OCI-LY3 (cell line): ENCODE results near the gene TMEM108.

ENCODE experiments used
- H2AFZ ChIP-seq: fragments of 200-600, 300-600 bp; shearing (Covaris generic); 2 replicates; pipeline ENCODE4 v1.6.0; 2014; ENCODE audit warnings: antibody characterized with exemption, low read depth, low read length
- H3K27ac ChIP-seq: fragments of 200-600, 300-600 bp; sonication (generic); 2 replicates; pipeline ENCODE4 v1.5.1; 2014; ENCODE audit warnings: mild to moderate bottlenecking, low read length, moderate library complexity, mixed read lengths
- H3K27me3 ChIP-seq: fragments of 200-600, 300-600 bp; sonication (generic); 2 replicates; pipeline ENCODE4 v1.6.1; 2014; ENCODE audit warnings: low read depth, low read length, mixed read lengths
- H3K36me3 ChIP-seq: fragments of 200-600, 300-600 bp; sonication (generic); replicated peaks from 2 replicates; pipeline ENCODE3; 2014; ENCODE audit warnings: low read depth, low read length, mixed read lengths
- H3K4me1 ChIP-seq: fragments of 300-600, 200-600 bp; sonication (generic); 2 replicates; pipeline ENCODE4 v1.6.1; 2014; ENCODE audit warnings: low read length, mixed read lengths
- H3K4me2 ChIP-seq: fragments of 200-600, 300-600 bp; sonication (generic); 2 replicates; pipeline ENCODE4 v1.6.1; 2014; ENCODE audit warnings: low read length, mixed read lengths
- H3K4me3 ChIP-seq: fragments of 300-600, 200-600 bp; sonication (generic); 2 replicates; pipeline ENCODE4 v1.5.1; 2014; ENCODE audit warnings: antibody characterized with exemption, mild to moderate bottlenecking, low read length, moderate library complexity
- H3K79me2 ChIP-seq: fragments of 300-600, 200-600 bp; shearing (Covaris generic); 2 replicates; pipeline ENCODE4 v1.6.1; 2014; ENCODE audit warnings: mild to moderate bottlenecking, low read length, mixed read lengths
- H3K9ac ChIP-seq: fragments of 300-600, 200-600 bp; shearing (Covaris generic); 2 replicates; pipeline ENCODE4 v1.6.0; 2014; ENCODE audit warnings: mild to moderate bottlenecking, low read length, moderate library complexity
- H3K9me3 ChIP-seq: fragments of 200-600, 300-600 bp; shearing (Covaris generic); 2 replicates; pipeline ENCODE4 v1.6.1; 2014; ENCODE audit warnings: low read length, mixed read lengths; ENCODE audit not compliant: insufficient read depth
- H4K20me1 ChIP-seq: fragments of 200-600, 300-600 bp; sonication (generic); 2 replicates; pipeline ENCODE4 v1.6.1; 2016; ENCODE audit warnings: low read length, mixed read lengths; ENCODE audit not compliant: insufficient read depth
- CTCF ChIP-seq: fragments of 200-600, 300-600 bp; sonication (generic); IDR thresholded peaks from 2 replicates; pipeline ENCODE4 v1.5.1; 2014; ENCODE audit warnings: antibody characterized with exemption, low read length, low read depth
- EZH2phosphoT487 ChIP-seq: fragments of 200-600 bp; shearing (Covaris generic); IDR thresholded peaks from 2 replicates; pipeline ENCODE4 v1.6.1; 2018; ENCODE audit warnings: antibody characterized with exemption, mixed run types, low read depth

The TMEM108 gene

GRCh38 chr3:133401374-133402135 lies 363.4 kb downstream of the TMEM108 start:
- no peak overlapping the region for H3K27ac ChIP-seq
- no peaks in the 10 kb centered on the region for H3K4me1 ChIP-seq
- no peaks in the 10 kb centered on the region for H3K79me2 ChIP-seq
- H3K27me3 ChIP-seq: peaks cover 16% of the 10 kb centered on the region
- H3K9ac ChIP-seq: no peak overlapping the region
- H2AFZ ChIP-seq: no peak overlapping the region
- no peaks in the 10 kb centered on the region for H4K20me1 ChIP-seq
- no peaks in the 10 kb centered on the region for H3K36me3 ChIP-seq
- no peak for TF ChIP-seq EZH2phosphoT487
- TF ChIP-seq CTCF: no peak
- no peaks in the 10 kb centered on the region for H3K9me3 ChIP-seq
- no peak overlapping the region for H3K4me2 ChIP-seq
- no peak overlapping the region for H3K4me3 ChIP-seq

GRCh38 chr3:133404920-133405319 lies 366.7 kb downstream of the TMEM108 start:
- Histone ChIP-seq H3K27ac (no peak overlapping the region), H3K27me3 (peaks cover 27% of the 10 kb centered on the region)

GRCh38 chr3:133408366-133408765 lies 370.2 kb downstream of the TMEM108 start:
- Histone ChIP-seq H3K4me2 (no peak overlapping the region), H3K4me3 (no peak overlapping the region), H3K9ac (no peak overlapping the region), H3K27me3 (peaks cover 38% of the 10 kb centered on the region), H3K4me1 (no peaks in the 10 kb centered on the region), H3K79me2 (no peaks in the 10 kb centered on the region), H3K36me3 (no peaks in the 10 kb centered on the region), H3K27ac (no peak overlapping the region), H4K20me1 (no peaks in the 10 kb centered on the region), H3K9me3 (no peaks in the 10 kb centered on the region), H2AFZ (no peak overlapping the region)
- TF ChIP-seq EZH2phosphoT487: no peak

More at GRCh38 chr3:133404920-133405319, 366.7 kb downstream of the TMEM108 start:
- no peaks in the 10 kb centered on the region for H3K36me3 ChIP-seq
- TF ChIP-seq EZH2phosphoT487 (no peak), CTCF (no peak)
- H3K4me2 ChIP-seq: no peak overlapping the region
- no peak overlapping the region for H3K9ac ChIP-seq
- no peak overlapping the region for H3K4me3 ChIP-seq
- no peaks in the 10 kb centered on the region for H3K4me1 ChIP-seq
- no peak overlapping the region for H2AFZ ChIP-seq
- no peaks in the 10 kb centered on the region for H3K9me3 ChIP-seq
- H4K20me1 ChIP-seq: no peaks in the 10 kb centered on the region
- no peaks in the 10 kb centered on the region for H3K79me2 ChIP-seq

- no peak overlapping the region for H3K4me3 ChIP-seq
- no peaks in the 10 kb centered on the region for H3K36me3 ChIP-seq
- H2AFZ ChIP-seq: no peak overlapping the region
- H3K79me2 ChIP-seq: no peaks in the 10 kb centered on the region
- H3K27ac ChIP-seq: no peak overlapping the region
- H3K4me1 ChIP-seq: no peaks in the 10 kb centered on the region
- peaks cover 38% of the 10 kb centered on the region for H3K27me3 ChIP-seq
- H3K9me3 ChIP-seq: no peaks in the 10 kb centered on the region
- H3K4me2 ChIP-seq: no peak overlapping the region
- H3K9ac ChIP-seq: no peak overlapping the region
- no peaks in the 10 kb centered on the region for H4K20me1 ChIP-seq
- TF ChIP-seq EZH2phosphoT487: no peak
- TF ChIP-seq CTCF: no peak
Measured at GRCh38 chr3:133408961-133409360, 370.8 kb downstream of the TMEM108 start.
